Lower lobe of right lung (tissue), 2 donors: ENCODE data around the gene LIPI. TPM values are rescaled to one million over a fixed set of nuclear protein-coding genes. Genes with fewer than 3 reads are reported as not detected.

Experiments used
- ATAC-seq, 2 donors: fragments of 200-7000 bp; cut with Tn5 transposase; one replicate each; pipeline ENCODE4 v1.9.1; 2020 to 2022; ENCODE audit warnings: mild to moderate bottlenecking in 2 of 2, moderate library complexity in 2 of 2
- DNase-seq: peaks from one replicate; pipeline ENCODE4 v3.0.0-alpha.2; 2020
- H3K27ac ChIP-seq: fragments of 200-600 bp; one replicate; pipeline ENCODE4 v1.8.0; 2022
- H3K27me3 ChIP-seq: fragments of 200-600 bp; one replicate; pipeline ENCODE4 v1.8.0; 2022; ENCODE audit warnings: low read depth
- H3K36me3 ChIP-seq: fragments of 200-600 bp; one replicate; pipeline ENCODE4 v1.8.0; 2022; ENCODE audit warnings: mild to moderate bottlenecking
- H3K4me1 ChIP-seq: fragments of 200-600 bp; one replicate; pipeline ENCODE4 v1.8.0; 2022
- H3K4me3 ChIP-seq: fragments of 200-600 bp; one replicate; pipeline ENCODE4 v1.8.0; 2022; ENCODE audit warnings: mild to moderate bottlenecking
- H3K9me3 ChIP-seq: fragments of 200-600 bp; one replicate; pipeline ENCODE4 v1.8.0; 2022
- intact Hi-C: fragments of 100-400 bp; cut with DNase I; formaldehyde crosslinking; loops from one replicate; pipeline ENCODE4 v1.11.0; 2022
- total RNA-seq: library from RNA; stranded (reverse); fragmentation: NEBNext Ultra II Directional; extraction: Animal tissue kit (Norgen Biotek cat#: 25700); gene quantifications from one replicate; pipeline ENCODE4 v1.2.1, GENCODE V29; 2021
- TF ChIP-seq, protein P1 (sequence below): fragments of 200-600 bp; IDR thresholded peaks from one replicate; pipeline ENCODE4 v1.8.0; 2022; ENCODE audit warnings: antibody characterized with exemption, mild to moderate bottlenecking
- donor health status: DM: no; HTN: yes; CAD: no; lungs with severe emphysema.

The LIPI gene
- total RNA-seq, 1 donor from 2014 or later = not detected

DNA sequence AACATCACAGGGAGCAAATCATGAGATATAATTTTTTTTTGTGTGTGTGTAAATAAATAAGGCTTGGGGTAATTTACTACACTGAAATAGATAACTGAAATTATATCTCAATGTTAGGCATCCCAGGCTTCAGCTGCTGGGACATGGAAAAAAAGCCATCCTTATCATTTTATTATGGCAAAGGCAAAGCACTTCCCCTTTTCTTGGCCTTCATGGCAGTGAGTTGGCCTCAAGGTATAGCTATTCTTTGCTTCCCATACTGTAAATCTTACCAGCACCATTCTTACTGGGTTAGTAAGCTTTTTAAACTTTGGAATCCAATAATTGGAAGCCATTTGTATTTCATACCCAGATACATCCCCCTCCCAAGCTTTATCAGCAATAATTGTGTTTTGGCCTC, 34.2 kb upstream of the LIPI start:
- intact Hi-C loops = no loop called here
- no peak for DNase-seq
- no peak for ATAC-seq

DNA sequence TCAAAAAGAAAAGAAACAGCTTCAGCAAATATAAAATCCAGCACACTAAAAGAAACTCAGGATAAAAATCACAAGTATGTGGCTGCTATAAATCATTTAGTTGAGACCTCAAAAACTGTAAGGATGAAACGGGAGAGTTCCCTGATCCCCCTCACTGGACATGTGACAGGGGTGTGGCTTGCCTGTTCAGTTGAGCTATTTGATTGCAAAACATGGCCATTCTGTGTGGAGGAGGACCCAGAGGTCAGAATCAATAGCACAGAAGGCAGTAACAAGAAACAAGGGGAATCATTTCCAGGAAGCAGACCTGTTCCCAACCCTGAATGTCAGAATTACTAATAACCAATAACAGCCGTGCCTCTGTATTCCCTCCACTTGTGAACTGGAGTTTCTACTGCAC, 33.1 kb upstream of the LIPI start:
- no peaks in the 10 kb centered on the region for H3K9me3 ChIP-seq
- H3K27ac ChIP-seq = no peak overlapping the region
- TF ChIP-seq, protein P1, sequence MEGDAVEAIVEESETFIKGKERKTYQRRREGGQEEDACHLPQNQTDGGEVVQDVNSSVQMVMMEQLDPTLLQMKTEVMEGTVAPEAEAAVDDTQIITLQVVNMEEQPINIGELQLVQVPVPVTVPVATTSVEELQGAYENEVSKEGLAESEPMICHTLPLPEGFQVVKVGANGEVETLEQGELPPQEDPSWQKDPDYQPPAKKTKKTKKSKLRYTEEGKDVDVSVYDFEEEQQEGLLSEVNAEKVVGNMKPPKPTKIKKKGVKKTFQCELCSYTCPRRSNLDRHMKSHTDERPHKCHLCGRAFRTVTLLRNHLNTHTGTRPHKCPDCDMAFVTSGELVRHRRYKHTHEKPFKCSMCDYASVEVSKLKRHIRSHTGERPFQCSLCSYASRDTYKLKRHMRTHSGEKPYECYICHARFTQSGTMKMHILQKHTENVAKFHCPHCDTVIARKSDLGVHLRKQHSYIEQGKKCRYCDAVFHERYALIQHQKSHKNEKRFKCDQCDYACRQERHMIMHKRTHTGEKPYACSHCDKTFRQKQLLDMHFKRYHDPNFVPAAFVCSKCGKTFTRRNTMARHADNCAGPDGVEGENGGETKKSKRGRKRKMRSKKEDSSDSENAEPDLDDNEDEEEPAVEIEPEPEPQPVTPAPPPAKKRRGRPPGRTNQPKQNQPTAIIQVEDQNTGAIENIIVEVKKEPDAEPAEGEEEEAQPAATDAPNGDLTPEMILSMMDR = no peak
- H3K4me1 ChIP-seq = no peaks in the 10 kb centered on the region
- H3K27me3 ChIP-seq = no peaks in the 10 kb centered on the region
- H3K36me3 ChIP-seq = no peaks in the 10 kb centered on the region
- intact Hi-C loops = no loop called here
- DNase-seq (no peak), ATAC-seq (no peak)
- H3K4me3 ChIP-seq = no peak overlapping the region

More for the DNA sequence above, 34.2 kb upstream of the LIPI start:
- H3K27me3 ChIP-seq = no peaks in the 10 kb centered on the region
- H3K9me3 ChIP-seq = no peaks in the 10 kb centered on the region
- TF ChIP-seq, protein P1 = no peak
- H3K36me3 ChIP-seq = no peaks in the 10 kb centered on the region
- no peak overlapping the region for H3K4me3 ChIP-seq
- no peak overlapping the region for H3K27ac ChIP-seq
- H3K4me1 ChIP-seq = no peaks in the 10 kb centered on the region

DNA sequence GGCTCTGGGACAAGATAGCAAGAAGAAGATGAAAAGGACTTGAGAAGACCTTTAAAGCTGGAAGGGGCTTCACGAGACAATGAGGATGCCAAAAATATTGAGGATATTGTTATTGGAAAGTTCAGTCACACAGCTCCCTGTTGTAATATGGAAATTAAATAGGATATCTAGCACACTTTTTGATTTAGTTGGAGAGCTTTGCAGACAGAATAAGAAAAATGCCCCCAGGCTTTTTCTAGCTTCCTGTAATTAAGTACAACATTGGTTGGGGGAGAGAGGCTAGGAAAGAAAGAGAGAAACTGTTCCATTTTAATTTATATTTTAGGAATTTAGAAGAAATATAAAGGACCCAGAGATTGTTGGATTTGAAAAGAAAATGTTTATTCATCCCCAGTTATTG, 32.7 kb upstream of the LIPI start:
- H3K27ac ChIP-seq = no peak overlapping the region
- TF ChIP-seq, protein P1 = no peak
- H3K9me3 ChIP-seq = no peaks in the 10 kb centered on the region
- no peak overlapping the region for H3K4me3 ChIP-seq
- ATAC-seq = no peak
- intact Hi-C loops = no loop called here
- H3K36me3 ChIP-seq = no peaks in the 10 kb centered on the region
- DNase-seq = no peak
- H3K27me3 ChIP-seq = no peaks in the 10 kb centered on the region
- H3K4me1 ChIP-seq = no peaks in the 10 kb centered on the region

DNA sequence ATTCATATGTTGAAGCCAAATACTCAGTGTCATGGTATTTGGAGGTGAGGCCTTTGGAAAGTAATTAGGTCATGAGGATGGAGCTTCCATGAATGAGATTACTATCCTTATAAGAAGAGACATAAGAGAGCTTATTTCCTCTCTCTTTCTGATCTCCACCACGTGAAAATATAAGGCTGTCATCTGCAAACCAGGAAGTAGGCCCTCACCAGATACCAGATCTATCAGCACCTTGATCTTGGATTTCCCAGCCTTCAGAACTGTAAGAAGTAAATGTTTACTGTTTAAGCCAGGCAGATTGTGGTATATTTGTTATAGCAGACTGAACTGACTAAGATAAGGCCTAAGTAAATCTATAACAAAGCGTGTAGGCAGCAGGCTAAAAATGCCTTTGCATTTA, 30.5 kb upstream of the LIPI start:
- no peaks in the 10 kb centered on the region for H3K4me1 ChIP-seq
- DNase-seq = no peak
- no peak for ATAC-seq

DNA sequence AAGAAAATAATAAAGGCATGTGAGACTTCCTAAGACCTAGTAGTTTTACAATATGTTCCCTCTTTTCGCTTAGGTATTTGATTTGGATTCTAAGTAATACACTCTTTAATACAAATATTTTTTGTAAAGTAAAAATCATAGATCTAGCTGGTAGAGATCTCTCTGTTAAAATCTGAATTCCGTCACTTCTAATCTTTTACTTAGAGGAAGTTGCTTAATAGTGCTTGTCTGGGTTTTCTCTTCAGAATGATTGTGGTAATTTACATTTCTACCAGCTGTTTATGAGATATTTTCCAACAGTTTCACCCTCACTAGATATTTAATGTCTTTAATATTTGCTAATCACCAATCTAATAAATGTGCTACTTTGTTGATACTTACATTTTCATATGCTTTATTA, 28.5 kb upstream of the LIPI start:
- ATAC-seq (no peak), DNase-seq (no peak)
- H3K9me3 ChIP-seq = no peaks in the 10 kb centered on the region
- intact Hi-C loops = no loop called here
- no peaks in the 10 kb centered on the region for H3K27me3 ChIP-seq
- H3K36me3 ChIP-seq = no peaks in the 10 kb centered on the region
- H3K4me3 ChIP-seq = no peak overlapping the region
- H3K27ac ChIP-seq = no peak overlapping the region
- H3K4me1 ChIP-seq = no peaks in the 10 kb centered on the region
- TF ChIP-seq, protein P1 = no peak

More for the DNA sequence above, 30.5 kb upstream of the LIPI start:
- H3K27me3 ChIP-seq = no peaks in the 10 kb centered on the region
- no peak overlapping the region for H3K4me3 ChIP-seq
- intact Hi-C loops = no loop called here
- no peaks in the 10 kb centered on the region for H3K9me3 ChIP-seq
- H3K36me3 ChIP-seq = no peaks in the 10 kb centered on the region
- no peak overlapping the region for H3K27ac ChIP-seq
- TF ChIP-seq, protein P1 = no peak

DNA sequence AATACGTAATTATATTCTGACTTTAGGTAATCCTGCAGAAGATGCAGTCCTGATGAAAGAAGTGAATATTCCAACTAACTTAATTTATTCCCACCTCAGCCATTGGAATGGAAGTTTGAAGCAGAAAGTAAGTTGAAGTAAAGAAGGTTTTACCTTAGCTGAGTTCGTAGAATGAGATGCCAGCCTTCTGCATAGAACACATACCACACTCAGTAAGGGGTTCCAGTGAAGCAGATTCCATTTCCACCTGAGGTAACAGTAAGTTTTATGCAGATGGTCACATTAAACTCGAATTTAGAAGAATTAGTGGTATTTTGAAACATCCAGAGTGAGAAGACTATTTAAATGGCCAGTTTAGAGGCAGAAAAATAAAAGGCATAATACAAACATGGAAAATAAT, 25.4 kb upstream of the LIPI start:
- Histone ChIP-seq H3K9me3 (no peaks in the 10 kb centered on the region), H3K27me3 (no peaks in the 10 kb centered on the region), H3K4me3 (no peak overlapping the region), H3K27ac (no peak overlapping the region), H3K36me3 (no peaks in the 10 kb centered on the region), H3K4me1 (no peaks in the 10 kb centered on the region)
- TF ChIP-seq, protein P1 = no peak
- DNase-seq (no peak), ATAC-seq (no peak)
- intact Hi-C loops = no loop called here
